RCC 7860 (cell line): ENCODE measurements around the gene MAPRE3.

ENCODE experiments used
- DNase-seq: peaks from one replicate; pipeline ENCODE4 v3.0.0-alpha.2; 2015; ENCODE audit warnings: low spot score
- FAIRE-seq: peaks from 2 replicates; lab custom pipeline; 2012; peaks lifted over from hg19 to GRCh38; lab: Jason Lieb, UNC

MAPRE3 gene

DNA sequence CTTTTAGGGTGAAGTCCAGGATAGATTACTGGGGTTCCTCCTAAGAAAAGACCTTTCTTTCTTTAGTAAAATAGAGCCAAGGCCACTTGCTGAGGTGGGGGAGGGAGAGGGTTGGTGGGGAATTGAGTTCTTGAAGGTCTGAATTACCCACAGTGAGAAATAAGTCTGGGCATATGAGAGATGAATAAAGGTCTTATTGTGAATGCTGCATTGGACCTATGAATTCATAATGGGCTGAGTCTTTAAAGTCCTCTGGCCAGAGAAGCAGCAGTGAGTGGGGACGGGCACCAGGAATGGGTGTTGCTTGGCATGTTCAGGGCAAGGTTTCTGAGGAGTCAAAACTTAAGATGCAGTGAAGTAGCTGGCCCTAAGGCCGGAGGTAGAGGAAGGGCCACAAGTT, 10.5 kb downstream of the MAPRE3 start:
- DNase-seq (no peak), FAIRE-seq (no peak)

DNA sequence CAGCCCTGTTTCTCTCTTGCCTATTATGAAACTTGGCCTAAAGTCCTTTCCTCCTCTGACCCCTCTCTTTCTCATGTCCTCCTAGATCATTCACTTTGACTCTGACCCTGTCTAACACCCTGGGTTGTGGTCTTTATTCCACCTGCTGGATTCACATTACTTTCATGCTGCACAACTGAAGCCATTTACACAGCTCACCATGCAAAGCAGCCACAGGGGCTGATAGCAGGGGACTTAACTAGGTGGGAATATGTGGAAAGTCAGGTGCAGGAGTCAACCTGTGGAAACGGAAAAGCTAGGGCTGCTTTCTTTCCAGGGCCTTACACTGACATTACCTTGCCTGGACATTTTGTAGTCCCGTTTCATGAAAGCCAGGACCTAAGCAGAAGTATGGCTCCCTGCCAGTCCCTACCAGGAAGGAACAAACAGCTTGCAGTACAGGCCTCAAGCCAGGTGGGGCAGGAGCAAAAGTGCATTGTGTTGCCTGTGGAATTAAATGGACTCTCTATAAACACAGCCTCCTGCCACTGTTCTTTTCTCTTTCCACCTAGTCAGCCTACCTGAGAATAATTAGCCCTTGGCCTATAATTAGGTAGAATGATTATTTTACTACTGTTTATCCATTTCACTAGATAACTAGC, 11.8 kb downstream of the MAPRE3 start:
- DNase-seq = no peak
- no peak for FAIRE-seq

DNA sequence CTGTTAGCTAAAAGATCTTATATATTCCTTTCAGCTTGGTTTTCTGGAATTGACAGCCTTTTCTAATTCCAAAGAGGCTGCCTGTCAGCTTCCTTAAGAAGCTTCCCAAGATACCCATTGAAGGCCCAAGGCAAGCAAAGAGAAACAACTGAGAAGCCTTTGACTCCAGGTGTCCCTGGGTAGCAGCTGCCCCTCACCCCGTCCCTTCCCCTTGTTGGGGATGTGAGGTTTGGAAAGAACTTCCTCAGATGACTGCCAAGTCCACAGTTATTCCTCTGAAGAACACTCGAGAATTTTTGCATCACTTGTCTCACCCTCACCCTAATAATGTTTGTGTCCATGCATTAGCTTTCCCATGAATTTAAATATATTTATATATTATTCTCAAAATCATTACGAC, 13.3 kb downstream of the MAPRE3 start:
- no peak for FAIRE-seq
- DNase-seq = no peak

DNA sequence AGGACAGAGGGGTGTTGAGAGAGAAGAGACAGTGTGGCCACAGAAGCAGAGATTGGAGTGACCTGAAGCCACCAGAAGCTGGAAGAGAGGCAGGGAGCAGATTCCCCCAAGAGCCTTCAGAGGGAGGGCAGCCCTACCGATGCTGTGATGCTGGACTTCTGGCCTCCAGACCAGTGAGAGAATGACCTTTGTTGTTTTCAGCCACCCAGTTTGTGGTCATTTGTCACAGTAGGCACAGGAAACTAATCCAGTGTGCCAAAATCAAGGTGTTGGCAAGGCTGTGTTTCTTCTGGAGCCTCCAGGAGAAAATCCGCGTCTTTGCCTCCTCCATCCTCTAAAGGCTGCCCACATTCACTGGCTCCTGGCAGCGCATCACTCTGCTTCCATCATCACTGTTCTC, 15.4 kb downstream of the MAPRE3 start:
- FAIRE-seq = no peak
- no peak for DNase-seq

DNA sequence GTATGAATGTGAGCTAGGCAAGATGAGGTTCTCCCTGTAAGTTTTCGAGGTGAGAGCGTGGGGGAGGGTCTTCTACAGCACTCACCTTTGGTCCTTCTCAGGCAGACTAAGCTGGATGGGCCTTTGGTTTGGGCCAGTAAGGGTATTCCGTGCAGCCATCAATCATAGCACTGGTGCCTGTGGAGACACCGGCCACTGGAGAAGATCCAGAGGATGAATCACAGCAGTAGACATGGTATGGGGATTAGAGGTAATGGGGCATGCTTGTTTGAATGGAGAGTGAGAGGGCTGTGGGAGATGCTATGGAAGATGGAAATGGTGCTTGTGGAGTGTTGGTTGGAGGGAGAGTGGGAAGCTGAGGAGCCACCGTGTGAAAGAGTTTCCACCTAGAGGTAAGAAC, 16.1 kb downstream of the MAPRE3 start:
- DNase-seq = peak; percentile 56
- peak; percentile 83 for FAIRE-seq

GRCh38 chr2:26988058-26988860, 17.8 kb downstream of the MAPRE3 start:
- FAIRE-seq (peak; percentile 95), DNase-seq (peak; percentile 87)

- FAIRE-seq (peak; percentile 62), DNase-seq (peak; percentile 60)
These were observed 18.7 kb downstream of the MAPRE3 start for GRCh38 chr2:26989156-26989555.

- FAIRE-seq = no peak
- no peak for DNase-seq
These were observed 21.3 kb downstream of the MAPRE3 start for GRCh38 chr2:26991717-26992116.

- DNase-seq (no peak), FAIRE-seq (no peak)
These were observed 23.3 kb downstream of the MAPRE3 start for GRCh38 chr2:26993768-26994167.

- FAIRE-seq (no peak), DNase-seq (no peak)
These were observed 24.5 kb downstream of the MAPRE3 start for GRCh38 chr2:26994983-26995382.

- no peak for FAIRE-seq
- no peak for DNase-seq
These were observed 27.0 kb downstream of the MAPRE3 start for GRCh38 chr2:26997394-26997793.

- FAIRE-seq (no peak), DNase-seq (no peak)
These were observed 27.9 kb downstream of the MAPRE3 start for GRCh38 chr2:26998323-26998722.

GRCh38 chr2:27000228-27000627, 29.8 kb downstream of the MAPRE3 start:
- DNase-seq (no peak), FAIRE-seq (no peak)

- FAIRE-seq (no peak), DNase-seq (no peak)
These were observed 30.6 kb downstream of the MAPRE3 start for GRCh38 chr2:27000995-27001394.

DNA sequence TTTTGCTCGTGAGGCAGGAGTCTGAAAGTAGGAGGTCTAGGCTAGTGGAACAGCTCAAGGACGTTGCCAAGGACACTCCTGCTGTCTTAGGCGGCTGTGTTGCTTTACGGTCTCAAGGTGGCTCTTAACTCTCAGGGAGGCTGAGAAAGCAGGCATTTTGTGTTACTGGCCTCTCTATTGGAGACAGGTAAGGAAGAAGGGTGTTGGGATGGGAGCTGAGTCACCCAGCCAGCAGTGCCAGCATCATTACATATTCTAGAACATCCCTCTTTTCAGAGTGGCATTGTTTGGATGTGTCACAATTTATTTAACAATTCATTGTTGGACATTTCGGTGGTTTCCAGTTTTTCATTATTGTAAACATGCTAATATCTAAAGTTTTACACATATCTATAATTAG, 31.5 kb downstream of the MAPRE3 start:
- DNase-seq (no peak), FAIRE-seq (no peak)

DNA sequence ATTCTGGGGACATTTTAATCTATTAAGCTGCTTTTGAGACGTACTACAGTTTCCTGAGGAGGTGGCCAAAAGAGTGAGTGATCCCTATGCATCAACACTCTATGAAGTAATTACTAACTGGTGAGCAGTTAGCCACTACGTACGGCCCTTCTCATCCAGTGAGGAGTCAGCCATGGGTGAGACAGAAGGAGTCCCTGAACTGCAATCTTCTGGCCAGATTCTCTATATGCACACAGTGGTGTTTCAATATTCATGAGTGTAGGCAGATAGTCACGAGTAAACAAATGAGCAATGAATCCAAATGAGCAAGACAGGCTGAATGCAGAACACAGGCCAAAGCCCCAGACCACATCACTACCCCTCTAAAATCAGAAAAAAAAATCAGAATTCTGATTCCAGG, 32.6 kb downstream of the MAPRE3 start:
- FAIRE-seq (no peak), DNase-seq (no peak)

DNA sequence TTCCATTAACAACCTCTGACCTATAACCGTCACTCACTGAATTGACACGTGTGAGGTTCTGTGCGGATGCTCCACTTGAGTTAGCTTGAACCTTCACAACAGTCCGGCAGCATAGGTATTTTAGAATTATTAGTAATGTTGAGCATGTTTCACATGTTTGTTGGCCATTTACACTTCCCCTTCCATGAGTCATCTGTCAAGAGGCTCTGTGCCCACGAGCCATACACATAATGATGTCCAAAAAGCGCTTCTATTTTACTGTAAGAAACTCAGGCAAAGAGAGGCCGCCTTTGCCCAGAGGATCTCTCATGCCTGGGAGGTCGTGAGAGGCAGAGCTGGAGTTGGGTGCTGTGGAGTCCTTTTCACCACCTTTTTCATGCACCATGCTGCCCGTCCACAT, 33.4 kb downstream of the MAPRE3 start:
- no peak for DNase-seq
- no peak for FAIRE-seq

DNA sequence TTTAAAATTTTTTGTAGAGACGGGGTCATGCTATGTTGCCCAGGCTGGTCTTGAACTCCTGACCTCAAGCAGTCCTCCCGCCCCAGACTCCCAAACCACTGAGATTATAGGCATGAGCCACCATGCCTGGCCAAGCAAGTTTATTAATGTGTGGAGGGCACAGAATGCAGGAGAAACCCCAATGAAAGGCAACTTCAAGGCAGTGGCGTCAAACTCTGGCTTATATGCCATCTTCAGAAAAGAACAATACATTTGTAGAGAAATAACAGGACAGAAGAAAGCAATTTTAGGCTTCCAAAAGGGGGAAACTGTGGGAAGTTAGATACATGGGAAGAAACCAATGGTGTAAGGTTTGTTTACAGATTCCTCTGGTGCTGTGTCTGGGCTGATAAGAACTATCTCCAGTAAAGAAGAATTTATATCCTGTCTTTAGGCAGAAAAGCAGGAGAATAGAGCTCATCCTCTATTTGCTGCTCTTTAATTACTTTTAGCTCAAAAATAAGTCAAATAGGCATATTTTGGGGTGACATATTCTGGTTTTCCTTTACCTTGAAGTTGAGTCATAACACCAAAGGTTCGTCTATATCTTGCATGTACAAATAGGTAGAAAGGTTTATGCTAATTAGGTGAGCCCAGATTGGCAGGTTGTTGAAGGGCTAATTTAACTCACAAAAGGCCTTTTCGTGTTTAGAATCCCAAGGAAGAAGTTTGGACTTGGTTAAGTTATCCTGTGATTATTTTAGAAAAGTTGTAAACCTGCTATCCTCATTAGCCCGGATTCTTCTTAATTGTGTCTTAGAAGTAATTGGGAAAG, 36.4 kb downstream of the MAPRE3 start:
- DNase-seq (no peak), FAIRE-seq (no peak)

DNA sequence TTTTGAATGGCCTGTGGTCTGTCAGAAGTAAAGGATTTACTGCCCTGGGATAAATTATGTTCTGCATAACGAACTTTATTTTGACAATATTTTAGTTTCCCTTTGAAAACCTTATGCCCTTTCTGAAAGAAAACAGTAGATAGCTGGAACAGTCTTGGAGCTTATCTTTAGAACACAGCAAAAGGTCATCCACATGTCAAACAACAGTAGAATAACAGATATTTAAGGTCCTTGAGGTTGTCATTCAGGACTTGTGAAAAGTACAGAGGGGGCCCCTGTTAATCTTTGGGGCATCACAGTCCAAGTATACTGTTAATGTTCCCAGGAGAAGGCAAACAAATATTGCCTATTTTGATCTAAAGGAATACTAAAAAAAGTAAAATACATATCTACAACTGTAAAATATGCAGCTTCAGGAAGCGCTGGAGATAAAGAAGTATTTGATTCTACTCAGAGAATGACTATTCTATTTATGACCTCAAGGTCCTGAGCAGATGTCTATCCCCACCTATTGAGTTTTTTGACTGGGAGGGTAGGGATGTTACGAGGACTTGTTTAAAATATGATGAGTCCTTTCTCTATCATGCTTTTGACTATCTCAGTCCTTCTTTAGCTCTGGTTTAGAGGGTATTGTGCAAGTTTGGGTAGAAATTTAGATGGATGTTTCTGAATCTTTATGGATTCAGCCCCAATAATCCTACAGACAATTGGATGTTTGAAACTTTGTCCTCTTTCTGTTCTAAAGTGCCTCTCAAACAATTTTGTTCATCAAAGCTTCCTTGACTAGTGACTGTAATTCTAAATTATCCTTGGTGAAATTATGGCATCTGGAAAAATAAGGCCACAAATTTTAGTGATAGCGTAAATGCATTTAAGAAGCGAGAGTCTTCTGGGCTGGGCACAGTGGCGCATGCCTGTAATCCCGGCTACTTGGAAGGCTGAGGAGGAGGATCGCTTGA, 37.3 kb downstream of the MAPRE3 start:
- FAIRE-seq = no peak

GRCh38 chr2:27008678-27009077, 38.2 kb downstream of the MAPRE3 start:
- no peak for FAIRE-seq
- DNase-seq = no peak

More for the DNA sequence above, 37.3 kb downstream of the MAPRE3 start:
- no peak for DNase-seq

- DNase-seq (no peak), FAIRE-seq (no peak)
These were observed 38.6 kb downstream of the MAPRE3 start for GRCh38 chr2:27009083-27009482.
